Measurements from ENCODE around the gene SIAH1. TPM values are rescaled to one million over a fixed set of nuclear protein-coding genes. Genes with fewer than 3 reads are reported as not detected.
"Not testable (repeated sequence)": the region's sequence is repeated elsewhere in the genome, so short reads cannot be mapped to it uniquely, and the experiment has no call there.

SIAH1 gene
- total RNA-seq, result 154 TPM

DNA sequence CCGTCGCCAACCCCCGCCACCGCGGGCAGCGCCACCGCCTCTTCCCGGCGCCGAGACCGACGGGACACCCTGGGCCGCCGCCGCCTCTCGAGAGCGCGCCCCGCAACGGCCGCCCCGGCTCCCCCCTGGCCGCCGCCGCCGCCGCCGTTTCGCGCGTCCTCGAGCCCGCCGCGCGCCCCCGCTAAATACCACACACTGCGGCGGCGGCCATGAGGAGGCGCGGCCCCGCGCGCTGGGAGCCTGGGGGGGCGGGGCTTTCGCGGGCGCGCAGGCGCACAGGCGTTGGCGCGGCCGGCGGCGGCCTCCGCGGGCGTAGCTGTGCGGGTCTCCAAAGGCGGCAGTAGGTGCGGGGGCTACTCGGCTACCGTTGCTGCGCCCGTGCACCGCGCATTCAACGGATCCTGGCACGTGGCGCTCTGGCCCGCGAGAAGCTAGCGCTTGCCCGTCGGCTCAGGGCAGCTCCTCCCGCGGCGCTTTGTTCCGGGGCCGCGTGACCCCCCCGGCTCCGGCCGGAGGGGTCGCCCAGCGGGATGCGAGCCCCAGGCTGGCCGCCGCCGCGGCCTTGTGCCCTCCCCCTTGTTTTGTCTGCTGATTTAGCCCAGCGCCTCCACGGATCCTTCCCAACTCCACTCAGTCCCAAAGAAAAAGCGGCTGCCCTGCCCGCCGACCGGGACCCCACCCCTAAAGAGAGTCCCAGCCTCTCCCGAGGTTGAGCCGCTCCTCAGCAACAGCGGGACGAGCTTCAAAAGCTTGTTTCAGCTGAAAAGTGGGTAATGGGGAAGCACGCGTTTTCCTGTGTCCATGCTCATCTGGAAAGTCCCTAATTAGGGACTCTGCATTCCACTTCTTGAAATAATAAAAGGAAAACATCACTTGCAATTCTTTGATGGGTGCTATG lies at the start of gene SIAH1:
Gene SIAH1, minus strand, starts transcription at position 161 of the 898 bp plus-strand sequence. CDS start 22,985 bp downstream, outside the sequence.
- DNase-seq, result peak; percentile 75

- DNase-seq, result no peak
Observed at GRCh38 chr16:48434653-48435317, 49.6 kb upstream of the SIAH1 start.

DNA sequence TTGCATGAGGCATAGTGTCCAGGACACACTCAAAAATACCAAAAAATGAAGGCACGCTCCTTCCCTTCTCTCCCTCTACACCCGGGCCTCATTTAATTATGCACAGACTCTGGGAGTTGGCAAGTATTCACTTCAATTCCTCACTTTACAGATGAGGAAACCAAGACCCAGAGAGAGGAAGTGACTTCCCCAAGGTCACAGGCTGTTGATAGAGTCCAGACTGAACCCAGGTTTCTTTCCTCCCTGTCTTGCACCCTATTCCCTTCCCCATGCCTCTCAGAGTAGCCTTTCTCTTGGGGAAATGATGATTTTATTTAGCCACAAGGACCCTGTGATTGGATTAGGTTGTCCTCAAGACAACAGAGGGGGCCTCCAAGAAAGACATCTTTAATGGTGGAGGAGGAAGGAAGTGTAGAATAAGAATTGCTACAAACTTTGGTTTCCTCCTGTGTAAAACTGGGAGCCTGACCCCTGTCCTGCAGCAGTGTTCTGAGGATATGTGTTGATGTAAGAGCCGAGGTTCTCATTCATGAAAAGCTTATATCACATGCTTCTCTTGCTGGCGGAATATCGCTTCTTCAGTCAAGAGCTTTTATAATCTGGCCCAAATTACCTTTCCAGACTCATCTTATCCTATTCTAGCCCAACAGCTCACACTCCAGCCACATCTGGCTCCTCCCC lies 48.8 kb upstream of the SIAH1 start:
- DNase-seq, result no peak

DNA sequence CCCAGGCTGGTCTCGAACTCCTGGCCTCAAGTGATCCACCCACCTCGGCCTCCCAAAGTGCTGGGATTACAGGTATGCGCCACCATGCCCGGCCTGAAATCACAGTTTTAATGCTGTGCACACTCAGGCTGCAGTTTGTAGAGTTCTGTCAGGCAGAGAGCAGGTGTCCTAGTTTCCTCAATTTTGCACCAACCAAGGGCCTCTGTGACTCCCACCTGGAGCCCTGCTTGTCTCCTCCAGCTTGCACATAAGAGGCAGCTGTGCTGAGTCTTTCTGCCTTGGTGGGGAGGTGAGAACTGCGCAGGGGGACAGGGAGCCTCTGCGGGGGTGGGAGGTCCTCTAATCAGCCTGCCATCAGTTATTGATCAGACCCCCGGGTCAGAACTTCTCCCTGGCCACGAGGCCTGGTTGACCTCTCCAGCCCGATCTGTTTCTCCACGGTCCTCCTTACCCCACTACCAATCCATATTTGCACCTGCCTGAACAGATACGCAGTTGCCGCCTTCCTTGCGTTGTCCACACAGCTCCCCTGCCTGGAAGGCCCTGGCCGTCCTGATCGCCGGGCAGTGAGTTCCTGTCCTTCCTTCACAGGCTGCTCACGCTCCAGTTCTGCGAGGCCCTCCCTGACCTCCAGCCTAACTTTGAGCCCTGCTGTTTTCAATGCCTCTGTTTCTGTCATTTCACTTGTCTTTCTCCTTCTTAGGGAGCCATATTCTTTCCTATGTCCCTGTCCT lies 48.1 kb upstream of the SIAH1 start:
- no peak for DNase-seq

GRCh38 chr16:48432136-48432535 lies 46.9 kb upstream of the SIAH1 start:
- DNase-seq, result no peak

- no peak for DNase-seq
Observed at GRCh38 chr16:48430890-48431289, 45.7 kb upstream of the SIAH1 start.

GRCh38 chr16:48426244-48427141 lies 41.3 kb upstream of the SIAH1 start:
- DNase-seq, result no peak

DNA sequence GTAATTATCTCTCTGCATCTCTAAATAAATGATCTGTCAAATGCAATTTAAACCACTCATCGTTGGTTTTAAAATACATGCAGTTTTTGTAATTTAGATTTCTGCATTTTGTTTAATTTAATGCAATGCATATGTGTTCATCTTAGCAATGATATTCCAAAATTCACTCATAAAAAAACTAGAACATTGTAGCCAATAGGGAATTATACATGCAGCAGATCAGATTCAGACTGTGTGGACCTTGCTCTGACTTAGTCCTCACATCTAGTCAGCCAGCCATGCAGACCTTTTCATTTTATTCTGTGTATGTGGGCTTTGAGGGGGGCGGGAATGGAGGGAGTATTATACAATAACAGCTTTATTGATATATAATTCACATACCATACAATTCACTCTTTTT lies 37.3 kb upstream of the SIAH1 start:
- no peak for DNase-seq

GRCh38 chr16:48421741-48422140 lies 36.5 kb upstream of the SIAH1 start:
- DNase-seq, result no peak

GRCh38 chr16:48420437-48420836 lies 35.2 kb upstream of the SIAH1 start:
- DNase-seq, result no peak

DNA sequence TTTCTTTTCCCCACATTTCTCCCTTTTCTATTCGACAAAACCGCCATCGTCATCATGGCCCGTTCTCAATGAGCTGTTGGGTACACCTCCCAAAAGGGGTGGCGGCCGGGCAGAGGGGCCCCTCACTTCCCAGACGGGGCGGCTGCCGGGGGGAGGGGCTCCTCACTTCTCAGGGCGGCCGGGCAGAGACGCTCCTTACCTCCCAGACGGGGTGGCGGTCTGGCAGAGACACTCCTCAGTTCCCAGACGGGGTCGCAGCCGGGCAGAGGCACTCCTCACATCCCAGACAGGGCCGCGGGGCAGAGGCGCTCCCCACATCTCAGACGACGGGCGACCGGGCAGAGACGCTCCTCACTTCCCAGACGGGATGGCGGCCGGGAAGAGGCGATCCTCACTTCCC lies 31.4 kb upstream of the SIAH1 start:
- DNase-seq, result not testable (repeated sequence)

GRCh38 chr16:48413272-48413671 lies 28.1 kb upstream of the SIAH1 start:
- no peak for DNase-seq

DNA sequence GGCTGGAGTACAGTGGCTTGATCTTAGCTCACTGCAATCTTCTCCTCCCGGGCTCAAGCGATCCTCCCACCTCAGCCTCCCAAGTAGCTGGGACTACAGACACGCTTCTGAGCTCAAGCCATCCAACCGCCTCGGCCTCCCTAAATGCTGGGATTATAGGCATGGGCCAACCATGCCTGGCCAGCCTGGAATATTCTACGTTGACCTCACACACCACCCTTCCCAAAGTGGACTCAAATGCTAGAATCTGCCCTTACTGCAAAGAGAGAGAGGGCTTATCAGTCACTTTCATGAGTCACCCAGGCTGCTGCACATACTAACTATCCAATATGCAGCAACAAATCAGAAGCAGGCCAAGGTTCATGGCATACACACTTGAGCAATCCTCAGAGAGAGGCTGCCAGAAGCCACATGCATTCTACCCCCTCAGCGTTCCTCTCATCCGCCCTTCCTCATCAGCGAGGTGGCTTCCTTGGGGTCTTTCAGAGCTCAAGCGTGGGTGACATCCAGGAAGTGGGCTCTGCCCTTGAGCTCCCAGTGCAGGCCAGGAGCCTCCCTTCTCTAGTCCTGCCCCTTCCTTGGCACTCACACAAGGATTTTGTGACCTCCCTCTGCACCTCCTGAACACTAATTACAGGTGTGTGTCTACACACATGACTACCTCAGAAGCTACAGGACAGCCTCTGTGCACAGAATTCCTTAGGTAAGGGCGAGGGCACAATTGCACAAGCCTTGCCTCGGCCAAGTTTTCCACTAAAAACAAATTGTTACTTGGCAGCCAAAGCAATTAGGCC lies 24.8 kb upstream of the SIAH1 start:
- DNase-seq, result no peak

GRCh38 chr16:48408688-48409087 lies 23.5 kb upstream of the SIAH1 start:
- DNase-seq, result no peak

DNA sequence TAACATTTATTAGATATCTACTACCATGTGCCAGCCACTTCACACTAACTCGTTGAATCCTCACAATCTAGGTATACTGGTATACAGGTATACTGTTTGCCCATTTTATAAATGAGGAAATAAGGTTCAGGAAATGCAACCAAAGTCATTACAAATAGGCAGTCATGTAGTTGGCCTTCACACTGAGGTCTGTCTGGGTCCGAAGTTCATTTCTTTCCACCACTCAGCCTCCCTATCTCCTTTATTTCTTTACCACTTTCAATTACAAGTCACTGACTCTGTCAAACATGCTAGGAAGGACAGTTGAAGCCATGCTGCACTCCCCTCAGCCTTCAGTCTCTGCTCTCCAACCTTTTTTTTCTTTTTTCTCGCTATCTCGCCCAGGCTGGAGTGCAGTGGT lies 20.7 kb upstream of the SIAH1 start:
- no peak for DNase-seq

GRCh38 chr16:48405153-48405552 lies 19.9 kb upstream of the SIAH1 start:
- DNase-seq, result no peak

GRCh38 chr16:48402547-48402946 lies 17.3 kb upstream of the SIAH1 start:
- not testable (repeated sequence) for DNase-seq

GRCh38 chr16:48395375-48395774 lies 10.2 kb upstream of the SIAH1 start:
- no peak for DNase-seq

GRCh38 chr16:48394355-48394703 lies 9.1 kb upstream of the SIAH1 start:
- DNase-seq, result peak; percentile 57

Data from occipital lobe (tissue), 2 donors.